Lower leg skin (tissue), 4 donors: Measurements from ENCODE around the gene HPD. TPM values are rescaled to one million over a fixed set of nuclear protein-coding genes. Genes with fewer than 3 reads are reported as not detected.

Source experiments
- DNase-seq, 2 donors: peaks; one replicate each; pipeline ENCODE4 v3.0.0-alpha.2; 2019; ENCODE audit warnings: low spot score in 2 of 2
- H3K4me3 ChIP-seq: fragments of 200-600 bp; sonication (generic); 2 replicates; pipeline ENCODE4 v1.5.1; 2017; ENCODE audit warnings: mild to moderate bottlenecking, low read depth; ENCODE audit not compliant: poor library complexity, severe bottlenecking
- CTCF ChIP-seq, 3 donors: fragments of 450-650 bp; IDR thresholded peaks; one replicate each; pipeline ENCODE4 v1.5.1; 2016; ENCODE audit warnings: antibody characterized with exemption in 3 of 3, mild to moderate bottlenecking in 3 of 3, moderate library complexity in 2 of 3
- POLR2A ChIP-seq, 2 donors: fragments of 450-650 bp; IDR thresholded peaks; one replicate each; pipeline ENCODE4 v1.6.1; 2016 to 2017; ENCODE audit warnings: antibody characterized with exemption in 2 of 2, mild to moderate bottlenecking in 1 of 2, moderate library complexity in 1 of 2
- WGBS, 2 donors: methylation state at CpG; one replicate each; pipeline ENCODE4 v1.1.5; 2018; 5-methylcytosine and 5-hydroxymethylcytosine counted together
- intact Hi-C: fragments of 100-400 bp; cut with DNase I; formaldehyde crosslinking; loops from one replicate; pipeline ENCODE4 v1.15.0; 2023; ENCODE audit warnings: low total_unique reads
- total RNA-seq, 4 donors: library from RNA; depleted of rRNA; stranded (reverse); fragments of >200 nt; gene quantifications; one replicate each; pipeline ENCODE4 v1.1.0, GENCODE V29; 2016

HPD gene
- total RNA-seq, 4 donors from 2014 or later, result not detected

GRCh38 chr12:121796855-121797751 is 61.6 kb downstream of the HPD start:
- intact Hi-C loops, result no loop called here
- WGBS, 2 donors, result 15 to 17% methylated on average over 31 to 39 of the region's 39 CpGs
- H3K4me3 ChIP-seq, result no peak overlapping the region
- DNase-seq, result peak; percentile 89 to 98
- no peak for TF ChIP-seq POLR2A (IDR thresholded peaks at IDR 0.05)
- no peak for TF ChIP-seq CTCF (IDR thresholded peaks at IDR 0.05)

DNA sequence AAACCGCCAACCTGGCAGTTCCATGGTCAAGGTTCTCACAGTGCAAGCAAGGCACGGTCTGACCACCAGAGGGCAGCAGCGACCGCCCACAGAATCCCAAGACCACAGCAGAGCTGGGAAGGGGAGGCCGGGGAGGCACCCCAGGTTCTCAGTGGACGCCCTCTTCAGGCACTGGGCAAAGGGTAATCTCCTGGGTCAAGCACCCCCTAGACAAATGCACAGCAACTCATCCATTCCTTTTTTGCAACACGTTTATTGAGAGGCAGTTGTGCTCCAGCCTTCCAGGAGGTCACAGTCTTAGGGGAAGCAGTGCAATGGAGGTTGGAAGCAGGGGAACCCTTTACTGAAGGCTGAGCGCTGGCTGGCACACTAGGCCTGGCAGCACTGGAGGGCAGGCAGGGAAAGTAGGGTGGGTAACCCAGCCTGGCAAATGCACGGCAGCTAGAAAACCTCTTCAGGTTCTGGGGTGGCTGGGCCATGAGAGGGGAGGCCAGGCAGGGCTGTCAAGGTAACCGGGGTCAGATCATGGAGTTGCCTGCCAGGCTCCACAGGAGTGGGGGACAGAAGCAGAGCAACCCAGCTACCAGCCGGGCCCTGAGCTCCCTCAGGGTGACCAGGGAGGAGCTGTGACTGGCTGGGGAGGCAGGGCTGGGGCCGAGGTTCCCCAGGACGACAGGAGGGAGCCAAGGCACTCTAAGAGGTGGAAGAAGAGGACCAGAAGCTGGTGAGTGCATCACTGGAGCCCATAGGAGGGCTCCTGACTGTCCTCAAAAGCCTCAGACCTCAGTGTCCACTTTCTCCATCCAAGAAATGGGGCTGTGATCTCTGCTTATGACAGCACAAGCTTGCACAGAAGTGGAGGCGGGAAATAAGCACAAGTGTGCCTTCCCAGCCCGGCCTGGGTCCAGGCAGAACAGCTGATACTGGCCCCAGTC is 63.4 kb downstream of the HPD start:
- intact Hi-C loops, result no loop called here
- peak; percentile 86 to 98 for DNase-seq
- WGBS, 2 donors, result 35 to 36% methylated on average over 14 to 15 of the region's 15 CpGs
- TF ChIP-seq CTCF (IDR thresholded peaks at IDR 0.05) (peak in 1 of 3 donors; percentile 95), POLR2A (IDR thresholded peaks at IDR 0.05) (no peak)
- H3K4me3 ChIP-seq, result no peak overlapping the region

DNA sequence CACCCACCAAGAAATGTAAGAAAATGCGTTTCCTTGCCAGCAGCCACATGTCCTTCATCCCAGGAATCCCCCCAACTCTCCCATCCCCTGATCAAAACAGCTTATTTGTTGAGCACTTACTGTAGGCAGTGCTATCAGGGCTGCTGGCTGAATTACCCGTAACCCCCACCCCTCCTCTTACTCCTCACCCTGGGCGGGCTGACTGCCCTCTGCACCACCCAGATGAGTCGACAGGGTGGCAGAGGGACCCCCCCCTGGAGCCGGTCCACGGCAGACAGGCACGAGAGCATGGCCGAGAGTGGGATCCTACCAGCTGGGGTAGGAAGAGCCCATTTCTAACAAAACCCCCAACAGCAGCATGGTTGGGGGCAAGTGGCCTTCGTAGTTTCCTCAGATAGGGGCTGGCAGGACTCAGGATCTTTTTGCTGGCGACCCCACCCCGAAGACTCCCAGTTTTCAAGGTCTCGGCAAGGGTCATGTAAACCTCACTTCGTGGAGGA is 64.1 kb downstream of the HPD start:
- no peak for TF ChIP-seq CTCF (IDR thresholded peaks at IDR 0.05)
- 0 to 2% methylated on average over 10 to 13 of the region's 13 CpGs for WGBS, 2 donors
- no peak for DNase-seq
- H3K4me3 ChIP-seq, result no peak overlapping the region
- intact Hi-C loops, result loop anchor here (5.0 kb wide), 1 partner anchor 92 kb away; no protein-coding TSS in a partner anchor

GRCh38 chr12:121793838-121794533 is 64.7 kb downstream of the HPD start:
- intact Hi-C loops, result loop anchor here (5.0 kb wide), 1 partner anchor 92 kb away; no protein-coding TSS in a partner anchor
- DNase-seq, result peak; percentile 84 to 97
- no peak for TF ChIP-seq POLR2A (IDR thresholded peaks at IDR 0.05)
- peak in 1 of 3 donors; percentile 98 for TF ChIP-seq CTCF (IDR thresholded peaks at IDR 0.05)
- peak overlapping the region; percentile 18 for H3K4me3 ChIP-seq
- 0 to 1% methylated on average over 38 to 49 of the region's 59 CpGs for WGBS, 2 donors

DNA sequence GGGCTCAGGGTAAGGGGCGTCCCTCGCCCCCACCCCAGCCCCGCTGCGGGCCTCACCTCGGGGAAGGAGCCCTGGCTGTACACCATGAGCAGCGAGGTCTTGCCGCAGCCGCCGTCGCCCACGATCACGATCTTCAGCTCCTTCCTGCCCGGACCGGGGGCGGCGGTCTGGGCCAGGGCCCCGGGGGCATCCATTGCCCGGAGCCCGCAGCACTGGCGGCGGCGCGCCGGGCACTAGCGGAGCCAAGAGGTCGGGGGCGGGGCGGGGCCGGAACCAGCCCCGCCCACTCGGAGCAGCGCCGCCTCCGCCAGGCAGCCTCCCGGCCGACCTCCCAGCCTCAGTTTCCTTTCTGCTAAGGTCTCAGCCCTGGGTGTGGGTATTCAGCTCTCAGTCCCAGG is 65.2 kb downstream of the HPD start, which contains the start of gene RHOF:
Gene RHOF (minus strand): TSS at position 249 of the 398 bp plus-strand sequence. CDS start 55 bp downstream, at position 194.
- DNase-seq, result no peak
- intact Hi-C loops, result loop anchor here (5.0 kb wide), 1 partner anchor 91 kb away; no protein-coding TSS in a partner anchor
- WGBS, 2 donors, result 0 to 2% methylated on average over 2 to 18 of the region's 36 CpGs
- H3K4me3 ChIP-seq, result peak within 1 kb of the TSS; percentile 18
- TF ChIP-seq CTCF (IDR thresholded peaks at IDR 0.05) (no peak), POLR2A (IDR thresholded peaks at IDR 0.05) (no peak)
